Activated naive CD8-positive, alpha-beta T cell treated with anti-CD3 and anti-CD28 coated beads, Interleukin-2, amount 50 U/mL, for 24 hours (primary cell): Measurements from ENCODE around the gene SLC18B1.

ENCODE experiments used
- ATAC-seq: fragments of 150-1000 bp; cut with Tn5 transposase; one replicate; pipeline ENCODE4 v1.10.0; 2021
- DNase-seq: peaks from one replicate; pipeline ENCODE4 v3.0.0; 2021
- H3K27ac Mint-ChIP-seq: one replicate; pipeline ENCODE4 v1.8.0; 2021; ENCODE audit warnings: mild to moderate bottlenecking, mixed read lengths
- H3K27me3 Mint-ChIP-seq: one replicate; pipeline ENCODE4 v1.8.0; 2021; ENCODE audit warnings: mixed read lengths
- H3K36me3 Mint-ChIP-seq: one replicate; pipeline ENCODE4 v1.8.0; 2021; ENCODE audit warnings: low read depth, mixed read lengths
- H3K4me1 Mint-ChIP-seq: one replicate; pipeline ENCODE4 v1.8.0; 2021; ENCODE audit warnings: mixed read lengths
- H3K4me3 Mint-ChIP-seq: one replicate; pipeline ENCODE4 v1.8.0; 2021; ENCODE audit warnings: mild to moderate bottlenecking, moderate library complexity, mixed read lengths
- H3K9me3 Mint-ChIP-seq: one replicate; pipeline ENCODE4 v1.8.0; 2021; ENCODE audit warnings: mixed read lengths

SLC18B1 gene

DNA sequence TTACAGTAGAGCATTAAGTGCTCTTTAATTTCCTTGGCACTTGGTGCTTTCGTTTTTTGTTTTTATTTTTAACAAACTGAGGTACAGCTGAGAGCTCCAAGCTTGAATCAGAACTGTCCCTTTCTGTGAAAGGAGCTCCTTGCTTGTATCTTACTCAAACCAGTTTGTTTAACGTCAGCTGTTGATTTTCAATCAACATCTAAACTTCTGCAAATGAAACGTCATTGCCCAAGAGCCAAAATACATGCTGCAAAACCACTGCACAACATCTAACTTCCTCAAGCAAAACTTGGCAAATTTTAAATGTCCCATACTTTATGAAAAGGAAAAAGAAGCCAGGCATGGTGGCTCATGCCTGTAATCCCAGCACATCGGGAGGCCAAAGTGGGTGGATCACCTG is 55.9 kb downstream of the SLC18B1 start:
- ATAC-seq: no peak
- peaks cover 32% of the 10 kb centered on the region for H3K9me3 Mint-ChIP-seq
- H3K4me3 Mint-ChIP-seq: no peak overlapping the region
- H3K4me1 Mint-ChIP-seq: no peaks in the 10 kb centered on the region
- peaks cover 37% of the 10 kb centered on the region for H3K36me3 Mint-ChIP-seq
- DNase-seq: no peak
- H3K27me3 Mint-ChIP-seq: no peaks in the 10 kb centered on the region
- no peak overlapping the region for H3K27ac Mint-ChIP-seq

GRCh38 chr6:132741281-132741680 is 57.2 kb downstream of the SLC18B1 start:
- peaks cover 32% of the 10 kb centered on the region for H3K9me3 Mint-ChIP-seq
- H3K27me3 Mint-ChIP-seq: no peaks in the 10 kb centered on the region
- H3K4me1 Mint-ChIP-seq: peaks cover 10% of the 10 kb centered on the region
- no peak for DNase-seq
- ATAC-seq: no peak
- H3K27ac Mint-ChIP-seq: no peak overlapping the region
- peaks cover 30% of the 10 kb centered on the region for H3K36me3 Mint-ChIP-seq
- no peak overlapping the region for H3K4me3 Mint-ChIP-seq

DNA sequence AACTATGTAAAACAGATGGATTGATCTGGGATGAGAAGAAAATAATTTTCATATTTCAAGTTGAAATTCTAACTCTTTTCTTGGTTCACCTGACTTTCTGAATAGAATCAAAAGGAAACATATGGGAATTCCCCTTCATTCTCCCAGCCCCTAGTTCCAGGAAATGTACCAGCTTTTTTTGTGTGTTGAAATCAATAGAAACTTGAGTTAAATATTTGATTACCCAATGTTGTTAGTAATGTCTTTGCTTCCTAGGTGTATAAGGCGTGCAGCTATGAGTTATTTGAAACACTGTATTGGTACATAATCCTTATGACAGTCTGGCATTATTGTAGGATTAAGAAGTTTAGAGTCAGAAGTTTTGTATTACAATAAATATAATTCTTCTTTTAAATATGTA is 62.2 kb downstream of the SLC18B1 start:
- peaks cover 7% of the 10 kb centered on the region for H3K36me3 Mint-ChIP-seq

DNA sequence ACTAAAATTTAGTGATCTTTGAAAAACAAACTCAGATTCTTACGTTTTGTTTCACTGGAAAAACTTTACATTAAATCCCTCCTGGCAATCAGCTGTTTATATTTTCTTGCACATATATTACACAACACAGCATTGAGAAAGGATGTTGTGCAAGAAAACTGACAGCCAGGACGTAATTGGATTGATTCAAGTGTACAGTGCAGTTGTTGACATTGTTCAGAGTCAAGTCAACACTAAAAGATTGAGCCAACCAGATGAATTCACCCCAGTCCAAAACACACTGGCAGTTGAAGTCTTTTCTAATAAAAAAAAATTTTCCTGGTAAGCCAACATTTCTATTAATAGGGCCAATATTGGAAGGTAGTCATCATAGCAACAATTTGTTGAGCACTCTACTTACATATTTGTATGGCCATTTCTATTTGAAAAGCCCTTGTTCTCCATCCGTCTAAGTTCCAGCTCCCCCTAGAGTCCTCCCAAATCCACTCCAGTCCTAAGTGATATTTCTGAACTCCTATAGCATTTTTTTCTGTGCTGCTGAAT is 63.7 kb downstream of the SLC18B1 start:
- Mint-ChIP-seq H3K27ac (no peak overlapping the region), H3K9me3 (peaks cover 14% of the 10 kb centered on the region), H3K36me3 (no peaks in the 10 kb centered on the region), H3K4me1 (peaks cover 16% of the 10 kb centered on the region), H3K27me3 (no peaks in the 10 kb centered on the region), H3K4me3 (no peak overlapping the region)
- no peak for ATAC-seq
- no peak for DNase-seq

More for the DNA sequence above, 62.2 kb downstream of the SLC18B1 start:
- no peak for DNase-seq
- H3K4me3 Mint-ChIP-seq: no peak overlapping the region
- ATAC-seq: peak; percentile 46
- H3K9me3 Mint-ChIP-seq: peaks cover 18% of the 10 kb centered on the region
- no peaks in the 10 kb centered on the region for H3K27me3 Mint-ChIP-seq
- peaks cover 16% of the 10 kb centered on the region for H3K4me1 Mint-ChIP-seq
- no peak overlapping the region for H3K27ac Mint-ChIP-seq

DNA sequence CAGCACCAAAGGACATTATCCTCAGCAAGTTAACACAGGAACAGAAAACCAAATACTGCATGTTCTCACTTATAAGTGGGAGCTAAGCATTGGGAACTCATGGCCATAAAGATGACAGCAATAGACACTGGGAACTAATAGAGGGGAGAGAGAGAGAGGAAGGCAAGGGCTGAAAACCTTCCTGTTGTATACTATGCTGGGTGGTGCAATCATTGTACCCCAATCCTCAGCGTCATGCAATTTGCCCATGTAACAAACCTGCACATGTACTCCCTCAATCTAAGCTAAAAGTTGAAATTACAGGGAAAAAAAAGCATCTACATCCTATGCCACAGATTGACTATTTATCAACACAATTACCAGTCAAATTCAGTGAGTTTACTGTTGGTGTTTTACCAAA is 64.6 kb downstream of the SLC18B1 start:
- H3K9me3 Mint-ChIP-seq: peaks cover 9% of the 10 kb centered on the region
- H3K27me3 Mint-ChIP-seq: no peaks in the 10 kb centered on the region
- H3K4me1 Mint-ChIP-seq: peaks cover 16% of the 10 kb centered on the region

DNA sequence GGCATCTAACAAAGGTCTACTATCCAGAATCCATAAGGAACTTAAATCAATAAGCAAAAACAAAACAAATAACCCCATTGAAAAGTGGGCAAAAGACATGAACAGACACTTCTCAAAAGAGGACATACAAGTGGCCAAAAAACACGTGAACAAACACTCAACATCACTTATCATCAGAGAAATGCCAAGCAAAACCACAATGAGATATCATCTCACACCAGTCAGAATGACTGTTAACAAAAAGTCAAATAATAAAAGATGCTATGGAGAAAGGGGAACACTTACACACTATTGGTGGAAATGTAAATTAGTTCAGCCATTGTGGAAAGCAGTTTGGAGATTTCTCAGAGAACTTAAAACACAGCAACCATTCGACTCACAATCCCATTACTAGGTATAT is 65.2 kb downstream of the SLC18B1 start:
- ATAC-seq: no peak
- H3K36me3 Mint-ChIP-seq: no peaks in the 10 kb centered on the region
- peaks cover 16% of the 10 kb centered on the region for H3K4me1 Mint-ChIP-seq

More for the DNA sequence above, 64.6 kb downstream of the SLC18B1 start:
- H3K4me3 Mint-ChIP-seq: no peak overlapping the region
- DNase-seq (no peak), ATAC-seq (no peak)
- no peak overlapping the region for H3K27ac Mint-ChIP-seq
- no peaks in the 10 kb centered on the region for H3K36me3 Mint-ChIP-seq

DNA sequence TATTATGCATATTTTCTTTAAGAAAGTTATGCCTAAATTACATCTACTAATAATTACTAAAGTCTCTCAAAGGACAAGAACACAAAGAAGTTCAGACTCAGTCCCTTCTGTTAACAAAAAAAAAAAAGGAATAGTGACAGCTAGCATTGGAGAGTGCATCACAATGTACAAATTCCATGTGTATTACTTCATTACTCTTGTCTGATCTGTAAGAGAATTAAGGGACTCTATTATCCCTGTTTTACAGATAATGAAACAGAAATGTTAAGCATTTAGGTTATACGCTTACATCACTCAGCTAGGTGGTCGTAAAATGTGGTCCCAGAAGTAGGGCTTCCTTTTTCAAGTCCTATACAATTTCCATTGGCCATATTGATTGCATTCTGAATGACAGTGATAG is 67.4 kb downstream of the SLC18B1 start:
- Mint-ChIP-seq H3K4me1 (peaks cover 4% of the 10 kb centered on the region), H3K27me3 (no peaks in the 10 kb centered on the region), H3K27ac (no peak overlapping the region), H3K4me3 (no peak overlapping the region), H3K36me3 (no peaks in the 10 kb centered on the region), H3K9me3 (no peaks in the 10 kb centered on the region)
- ATAC-seq (no peak), DNase-seq (no peak)

More for the DNA sequence above, 65.2 kb downstream of the SLC18B1 start:
- Mint-ChIP-seq H3K4me3 (no peak overlapping the region), H3K9me3 (peaks cover 3% of the 10 kb centered on the region), H3K27ac (no peak overlapping the region), H3K27me3 (no peaks in the 10 kb centered on the region)
- no peak for DNase-seq

DNA sequence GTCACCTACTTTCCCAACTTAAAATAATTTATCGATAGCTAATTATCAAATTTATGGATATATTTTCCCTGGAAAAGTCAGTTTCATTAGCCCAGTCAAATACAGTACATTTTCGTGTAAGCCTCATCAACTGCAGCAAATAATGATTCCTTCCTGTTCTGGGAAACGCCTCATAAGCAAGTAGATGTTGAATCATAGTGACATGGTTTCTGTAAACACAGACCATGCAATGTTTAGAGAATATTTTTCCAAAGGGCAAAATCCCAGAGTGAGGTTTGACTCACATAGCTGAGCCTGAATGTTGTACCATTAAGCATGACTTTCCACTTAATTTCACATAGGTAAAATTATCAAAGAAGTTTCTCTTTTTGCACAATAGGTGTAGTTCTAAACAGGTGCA is 67.9 kb downstream of the SLC18B1 start:
- Mint-ChIP-seq H3K27me3 (no peaks in the 10 kb centered on the region), H3K9me3 (no peaks in the 10 kb centered on the region), H3K27ac (no peak overlapping the region), H3K36me3 (no peaks in the 10 kb centered on the region), H3K4me3 (no peak overlapping the region), H3K4me1 (no peaks in the 10 kb centered on the region)
- DNase-seq (no peak), ATAC-seq (no peak)

DNA sequence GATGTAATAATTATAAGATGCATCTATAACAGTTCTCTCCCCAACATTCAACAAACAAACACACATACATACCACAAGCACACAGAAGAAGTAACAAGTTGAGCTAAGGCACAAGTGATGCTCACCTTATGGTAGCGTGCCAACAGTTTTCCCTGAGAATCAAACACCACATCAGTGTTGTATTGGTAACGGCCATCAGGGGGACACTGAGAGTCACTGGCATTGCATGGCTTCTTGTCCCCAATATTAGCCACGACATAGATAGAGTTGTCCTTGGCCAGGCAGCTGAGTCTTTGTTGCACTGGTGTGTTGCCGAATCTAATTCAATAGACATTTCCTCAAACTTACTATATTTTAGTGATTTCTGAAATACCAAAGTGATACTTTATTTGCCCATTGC is 69.8 kb downstream of the SLC18B1 start:
- H3K4me3 Mint-ChIP-seq: no peak overlapping the region
- no peak for DNase-seq
- no peaks in the 10 kb centered on the region for H3K9me3 Mint-ChIP-seq
- H3K27me3 Mint-ChIP-seq: no peaks in the 10 kb centered on the region
- no peak overlapping the region for H3K27ac Mint-ChIP-seq
- no peak for ATAC-seq
- H3K4me1 Mint-ChIP-seq: no peaks in the 10 kb centered on the region
- no peaks in the 10 kb centered on the region for H3K36me3 Mint-ChIP-seq

GRCh38 chr6:132726608-132726975 is 71.8 kb downstream of the SLC18B1 start:
- ATAC-seq: no peak

GRCh38 chr6:132725947-132726607 is 72.4 kb downstream of the SLC18B1 start:
- Mint-ChIP-seq H3K27ac (no peak overlapping the region), H3K4me1 (no peaks in the 10 kb centered on the region), H3K4me3 (no peak overlapping the region), H3K36me3 (no peaks in the 10 kb centered on the region), H3K27me3 (no peaks in the 10 kb centered on the region), H3K9me3 (no peaks in the 10 kb centered on the region)
- ATAC-seq: no peak
- DNase-seq: no peak

More at GRCh38 chr6:132726608-132726975, 71.8 kb downstream of the SLC18B1 start:
- DNase-seq: no peak
- H3K4me3 Mint-ChIP-seq: no peak overlapping the region
- no peaks in the 10 kb centered on the region for H3K36me3 Mint-ChIP-seq
- H3K4me1 Mint-ChIP-seq: no peaks in the 10 kb centered on the region
- H3K27ac Mint-ChIP-seq: no peak overlapping the region
- no peaks in the 10 kb centered on the region for H3K9me3 Mint-ChIP-seq
- no peaks in the 10 kb centered on the region for H3K27me3 Mint-ChIP-seq

GRCh38 chr6:132725471-132725870 is 73.0 kb downstream of the SLC18B1 start:
- Mint-ChIP-seq H3K27ac (no peak overlapping the region), H3K36me3 (no peaks in the 10 kb centered on the region), H3K9me3 (no peaks in the 10 kb centered on the region), H3K27me3 (no peaks in the 10 kb centered on the region), H3K4me1 (no peaks in the 10 kb centered on the region), H3K4me3 (no peak overlapping the region)
- ATAC-seq (no peak), DNase-seq (no peak)

GRCh38 chr6:132719736-132720448 is 78.5 kb downstream of the SLC18B1 start:
- no peak overlapping the region for H3K4me3 Mint-ChIP-seq
- ATAC-seq (no peak), DNase-seq (no peak)
- H3K27ac Mint-ChIP-seq: no peak overlapping the region
- peaks cover 3% of the 10 kb centered on the region for H3K27me3 Mint-ChIP-seq
- no peaks in the 10 kb centered on the region for H3K9me3 Mint-ChIP-seq
- H3K36me3 Mint-ChIP-seq: no peaks in the 10 kb centered on the region
- H3K4me1 Mint-ChIP-seq: no peaks in the 10 kb centered on the region
